GM12878 (cell line): Measurements from ENCODE around the gene PNPLA8. TPM values are rescaled to one million over a fixed set of nuclear protein-coding genes. Genes with fewer than 3 reads are reported as not detected.

Source experiments
- ATAC-seq: fragments of 200-7000 bp; cut with Tn5 transposase; 3 replicates; pipeline ENCODE4 v1.9.1; 2020; ENCODE audit warnings: mild to moderate bottlenecking, moderate library complexity
- BruUV-seq: library from RNA; stranded (reverse); fragments of 400-500 nt; replicated peaks from 2 replicates; lab custom pipeline; 2021; lab: Mats Ljungman, UMichigan
- CTCF ChIA-PET: fragments of 300-600 bp; sonication (Branson Sonifier 250); formaldehyde crosslinking; extraction: SDS; loops from one replicate; lab custom pipeline; 2021; ENCODE audit warnings: inconsistent platforms; lab: Yijun Ruan, JAX
- POLR2A ChIA-PET: fragments of 350-600 bp; formaldehyde crosslinking; extraction: SDS; loops from one replicate; lab custom pipeline; 2021; ENCODE audit warnings: inconsistent platforms; lab: Charles Lee
- RAD21 ChIA-PET: fragments of 300-600 bp; sonication (Branson Sonifier 250); formaldehyde crosslinking; loops from one replicate; lab custom pipeline; 2023; ENCODE audit warnings: antibody characterized with exemption; ENCODE audit not compliant: unreplicated experiment; lab: Charles Lee
- SMC1A ChIA-PET: fragments of 300-600 bp; sonication (Branson Sonifier 250); formaldehyde crosslinking; loops from one replicate; lab custom pipeline; 2023; ENCODE audit not compliant: unreplicated experiment, uncharacterized antibody; lab: Charles Lee
- DNase-seq: peaks from one replicate; pipeline ENCODE4 v3.0.0-alpha.2; 2011; ENCODE audit warnings: low read depth, low spot score
- FAIRE-seq: peaks from 3 replicates; lab custom pipeline; 2011; peaks lifted over from hg19 to GRCh38; lab: Jason Lieb, UNC
- H2AFZ ChIP-seq: 2 replicates; pipeline ENCODE4 v1.6.0; 2011; ENCODE audit warnings: low read depth, low read length, control low read depth; ENCODE audit not compliant: control insufficient read depth
- H3K27ac ChIP-seq: 2 replicates; pipeline ENCODE4 v1.5.1; 2011; ENCODE audit warnings: control low read depth; ENCODE audit not compliant: control insufficient read depth, insufficient read depth
- H3K27me3 ChIP-seq, 2 experiments: replicated peaks in 1 of 2; 2 replicates each; pipeline versions ENCODE4 v1.6.0 to v1.6.1; 2011; ENCODE audit warnings: low read length in 1 of 2; ENCODE audit not compliant: control insufficient read depth in 2 of 2, insufficient read depth in 2 of 2
- H3K36me3 ChIP-seq, 2 experiments: 2 replicates each; pipeline ENCODE4 v1.5.1; 2011; ENCODE audit warnings: low read length in 1 of 2; ENCODE audit not compliant: control insufficient read depth in 2 of 2, insufficient read depth in 2 of 2
- H3K4me1 ChIP-seq: 2 replicates; pipeline ENCODE4 v1.6.1; 2011; ENCODE audit warnings: mild to moderate bottlenecking, low read length, moderate library complexity, mixed read lengths; ENCODE audit not compliant: control insufficient read depth, insufficient read depth
- H3K4me2 ChIP-seq: 2 replicates; pipeline ENCODE4 v1.6.0; 2011; ENCODE audit warnings: control low read depth; ENCODE audit not compliant: control insufficient read depth, insufficient read depth
- H3K4me3 ChIP-seq: fragments of 200-600 bp; sonication (generic); 2 replicates; pipeline ENCODE4 v1.5.1; 2016
- H3K79me2 ChIP-seq: 2 replicates; pipeline ENCODE4 v1.6.0; 2011; ENCODE audit warnings: low read length; ENCODE audit not compliant: control insufficient read depth, insufficient read depth
- H3K9ac ChIP-seq: 2 replicates; pipeline ENCODE4 v1.8.0; 2011; ENCODE audit warnings: low read length, control low read depth, mixed read lengths; ENCODE audit not compliant: control insufficient read depth, insufficient read depth
- H3K9me3 ChIP-seq: replicated peaks from 3 replicates; pipeline ENCODE4 v1.5.1; 2011; ENCODE audit warnings: mild to moderate bottlenecking, low read length; ENCODE audit not compliant: control insufficient read depth, insufficient read depth
- H4K20me1 ChIP-seq: 2 replicates; pipeline ENCODE4 v1.6.0; 2011; ENCODE audit not compliant: control insufficient read depth, insufficient read depth
- BCLAF1 ChIP-seq: fragments of 450-650 bp; IDR thresholded peaks from 2 replicates; pipeline ENCODE4 v1.6.1; 2017; ENCODE audit warnings: antibody characterized with exemption, mild to moderate bottlenecking, moderate library complexity
- CREB1 ChIP-seq: IDR thresholded peaks from 2 replicates; pipeline ENCODE4 v1.6.1; 2012; ENCODE audit warnings: low read depth, mild to moderate bottlenecking, inconsistent platforms
- E2F4 ChIP-seq: IDR thresholded peaks from 2 replicates; pipeline ENCODE4 v1.6.1; 2012; ENCODE audit warnings: low read depth, low read length, improper control_type of control experiment
- EZH2 ChIP-seq: IDR thresholded peaks from 2 replicates; pipeline ENCODE4 v1.6.1; 2012; ENCODE audit warnings: low read depth, mild to moderate bottlenecking, control low read depth, inconsistent platforms, low read length, borderline replicate concordance; ENCODE audit not compliant: control insufficient read depth
- HDGF ChIP-seq: fragments of 450-650 bp; IDR thresholded peaks from 2 replicates; pipeline ENCODE4 v1.6.1; 2016; ENCODE audit warnings: antibody characterized with exemption
- IKZF1 ChIP-seq: fragments of 450-650 bp; conservative IDR thresholded peaks from 2 replicates; pipeline ENCODE4 v1.6.1; 2017; ENCODE audit warnings: antibody characterized with exemption, mild to moderate bottlenecking
- LARP7 ChIP-seq: fragments of 450-650 bp; IDR thresholded peaks from 2 replicates; pipeline ENCODE4 v1.6.1; 2017; ENCODE audit warnings: mild to moderate bottlenecking
- POLR2AphosphoS2 ChIP-seq: IDR thresholded peaks from 2 replicates; pipeline ENCODE4 v1.6.1; 2011; ENCODE audit warnings: low read depth, mild to moderate bottlenecking, low read length, improper control_type of control experiment, moderate library complexity
- POLR2AphosphoS5 ChIP-seq: IDR thresholded peaks from 2 replicates; pipeline ENCODE4 v1.6.1; 2011; ENCODE audit warnings: mild to moderate bottlenecking, low read length, inconsistent platforms
- POU2F2 ChIP-seq: IDR thresholded peaks from 3 replicates; pipeline ENCODE4 v1.6.1; 2011; ENCODE audit warnings: low read depth, mild to moderate bottlenecking, low read length, borderline replicate concordance
- RELA ChIP-seq: fragments of 450-650 bp; IDR thresholded peaks from 2 replicates; pipeline ENCODE4 v1.8.0; 2014; ENCODE audit warnings: borderline replicate concordance; ENCODE audit not compliant: partially characterized antibody
- RFX5 ChIP-seq: IDR thresholded peaks from 2 replicates; pipeline ENCODE4 v1.6.1; 2011; ENCODE audit warnings: low read depth, low read length, improper control_type of control experiment
- SPI1 ChIP-seq: IDR thresholded peaks from 2 replicates; pipeline ENCODE4 v1.6.1; 2011; ENCODE audit warnings: low read depth, mild to moderate bottlenecking, low read length, moderate library complexity, borderline replicate concordance; ENCODE audit not compliant: insufficient read depth
- WRNIP1 ChIP-seq: IDR thresholded peaks from 2 replicates; pipeline ENCODE4 v1.6.1; 2011; ENCODE audit warnings: low read depth, low read length, improper control_type of control experiment, borderline replicate concordance
- YY1 ChIP-seq: IDR thresholded peaks from 2 replicates; pipeline ENCODE4 v1.6.1; 2011; ENCODE audit warnings: low read depth, mild to moderate bottlenecking, low read length
- ZNF622 ChIP-seq: fragments of 450-650 bp; IDR thresholded peaks from 2 replicates; pipeline ENCODE4 v1.6.1; 2017; ENCODE audit warnings: mild to moderate bottlenecking, inconsistent platforms
- ZZZ3 ChIP-seq: IDR thresholded peaks from 2 replicates; pipeline ENCODE4 v1.6.1; 2011; ENCODE audit warnings: low read depth; ENCODE audit not compliant: control insufficient read depth, insufficient read length
- WGBS: methylation state at CpG from one replicate; pipeline ENCODE4 v1.1.6; 2016; ENCODE audit warnings: low lambda C conversion rate; ENCODE audit not compliant: insufficient replicate concordance, insufficient coverage; ENCODE audit errors: missing lambda C conversion rate; 5-methylcytosine and 5-hydroxymethylcytosine counted together
- in situ Hi-C: fragments of 300-500 bp; cut with MboI; formaldehyde crosslinking; loops from 9 replicates; pipeline ENCODE4 v1.14.3; 2018; ENCODE audit warnings: mixed read lengths
- intact Hi-C: fragments of 100-400 bp; cut with micrococcal nuclease; formaldehyde crosslinking; loops from one replicate; pipeline ENCODE4 v1.14.2; 2022; ENCODE audit not compliant: unreplicated experiment
- polyA plus RNA-seq, 11 experiments: library from polyadenylated mRNA; depleted of rRNA in 4 of 11; unstranded in 6 of 11; stranded (reverse) in 5 of 11; fragments of >200 nt; fragmentation: Nextera tagmentation in 4 of 11; fragmentation: Illumina TruSeq in 1 of 11; extraction: Ambion mirVana in 4 of 11; extraction: Trizol in 1 of 11; gene quantifications; 1 replicate in 1 of 11; 2 replicates in 10 of 11; pipeline versions ENCODE4 v1.2.1 to v1.2.3, GENCODE V29; 2011 to 2016; ENCODE audit warnings: inconsistent platforms in 2 of 11, missing spikeins in 2 of 11, low read depth in 1 of 11
- total RNA-seq, 4 experiments: library from RNA; depleted of rRNA in 3 of 4; stranded (reverse); fragments of >200 nt in 3 of 4; fragmentation: Illumina TruSeq in 1 of 4; extraction: Trizol in 1 of 4; gene quantifications; 2 replicates each; pipeline versions ENCODE4 v1.2.1 to v1.2.3, GENCODE V29; 2013 to 2021

PNPLA8 gene
- total and polyA plus RNA-seq, 10 of the 15 experiments (the other 5 are each of a cell fraction or from before 2014, with no cell fraction given) = 8.0 to 16.3 (median 12.2) TPM

GRCh38 chr7:108569381-108570145, 43.6 kb upstream of the PNPLA8 start, which contains the start of the genes DNAJB9 and THAP5:
Gene DNAJB9, plus strand, starts transcription at chr7:108569874. Its CDS starts 1,853 bp downstream, at chr7:108571727.
Gene THAP5, minus strand, starts transcription at chr7:108569706. Its CDS starts 137 bp downstream, at chr7:108569569.
- BruUV-seq = no TSS peak
- Histone ChIP-seq H3K9me3 (no peaks in the 10 kb centered on the region), H4K20me1 (no peaks in the 10 kb centered on the region), H3K36me3 (0 out of 4 replicates have a peak, but pooled peaks cover 0 to 3% of the 10 kb centered on the region in 2 experiments), H3K4me2 (peak within 1 kb of the TSS; percentile 85), H3K4me1 (no peaks in the 10 kb centered on the region), H2AFZ (peak within 1 kb of the TSS; percentile 76), H3K27me3 (no peaks in the 10 kb centered on the region), H3K4me3 (peak within 1 kb of the TSS; percentile 84), H3K27ac (peak within 1 kb of the TSS; percentile 91), H3K79me2 (peaks cover 64% of the 10 kb centered on the region), H3K9ac (peak within 1 kb of the TSS; percentile 83)
- FAIRE-seq = peak; percentile 81
- peak; percentile 95 for ATAC-seq
- in situ Hi-C loops (loop anchor here (5.0 kb wide), 1 partner anchor 42 kb away; the partner anchor contains the start of gene PNPLA8), intact Hi-C loops (loop anchor here (1.0 to 2.0 kb wide), 2 partner anchors 17 to 43 kb away; partner anchors contain the start of gene PNPLA8)
- WGBS = under 1% methylated on average over 64 of the region's 65 CpGs
- SMC1A ChIA-PET = interaction anchor here (1.1 to 2.5 kb wide), 4 partner anchors 17 to 56 kb away, joined by 3 to 18 read pairs (median 7); partner anchors contain the start of gene PNPLA8
- RAD21 ChIA-PET = interaction anchor here (0.8 to 4.4 kb wide), 4 partner anchors 17 to 66 kb away, joined by 3 to 30 read pairs (median 12); partner anchors contain the start of gene PNPLA8
- CTCF ChIA-PET = interaction anchor here (1.2 to 1.8 kb wide), 3 partner anchors 9 to 72 kb away, joined by 3 to 10 read pairs (median 4); partner anchors contain the start of gene PNPLA8
- POLR2A ChIA-PET = interaction anchor here (0.8 to 2.8 kb wide), 5 partner anchors 18 to 66 kb away, joined by 3 to 45 read pairs (median 4); partner anchors contain the start of gene PNPLA8
- peak; percentile 99 for DNase-seq
- peak; percentile 75; the same call in 2 of the 3 replicates for TF ChIP-seq POU2F2
- TF ChIP-seq CREB1 = peak; percentile 91
- peak; percentile 66; the same call in 1 of the 2 replicates for TF ChIP-seq HDGF
- TF ChIP-seq IKZF1 = peak; percentile 92
- no peak for TF ChIP-seq WRNIP1
- peak; percentile 49; the same call in 1 of the 2 replicates for TF ChIP-seq E2F4
- no peak for TF ChIP-seq RFX5
- TF ChIP-seq POLR2AphosphoS2 = peak; percentile 89
- peak; percentile 54 for TF ChIP-seq YY1
- peak; percentile 37 for TF ChIP-seq RELA
- TF ChIP-seq BCLAF1 = no peak
- no peak for TF ChIP-seq ZNF622
- TF ChIP-seq SPI1 = peak; percentile 61; the same call in 1 of the 2 replicates
- no peak for TF ChIP-seq EZH2
- TF ChIP-seq ZZZ3 = no peak
- peak; percentile 91; the same call in 1 of the 2 replicates for TF ChIP-seq LARP7
- TF ChIP-seq POLR2AphosphoS5 = peak; percentile 85
